Thyroid gland (tissue), 4 donors: ENCODE results near the gene AFAP1L2. TPM values are rescaled to one million over a fixed set of nuclear protein-coding genes. Genes with fewer than 3 reads are reported as not detected.

Source experiments
- DNase-seq, 2 donors: peaks; one replicate each; pipeline ENCODE4 v3.0.0-alpha.2; 2019
- H3K27ac ChIP-seq, 3 donors: fragments of 200-600 bp; sonication (generic); 1 replicate in 2 of 3; 2 replicates in 1 of 3; pipeline ENCODE4 v1.5.1; 2016 to 2019; ENCODE audit warnings: mild to moderate bottlenecking in 1 of 3, moderate library complexity in 1 of 3
- H3K27me3 ChIP-seq: fragments of 200-600 bp; sonication (generic); one replicate; pipeline ENCODE4 v1.5.1; 2019
- H3K36me3 ChIP-seq, 2 donors: fragments of 200-600 bp; sonication (generic); one replicate each; pipeline ENCODE4 v1.5.1; 2016 to 2019
- H3K4me1 ChIP-seq, 2 donors: fragments of 200-600 bp; sonication (generic); one replicate each; pipeline ENCODE4 v1.5.1; 2017 to 2019
- H3K4me3 ChIP-seq, 3 donors: fragments of 200-600 bp; sonication (generic); replicated peaks in 1 of 3; 1 replicate in 2 of 3; 2 replicates in 1 of 3; pipeline ENCODE4 v1.5.1; 2016; ENCODE audit warnings: mild to moderate bottlenecking in 1 of 3
- H3K9me3 ChIP-seq: fragments of 200-600 bp; sonication (generic); one replicate; pipeline ENCODE4 v1.5.1; 2017
- CTCF ChIP-seq, 6 experiments: fragments of 200-600 bp in 3 of 6; fragments of 450-650 bp in 3 of 6; sonication (generic) in 3 of 6; IDR thresholded peaks; one replicate each; pipeline ENCODE4 v1.5.1; 2016 to 2019; ENCODE audit warnings: antibody characterized with exemption in 6 of 6, mild to moderate bottlenecking in 2 of 6, inconsistent platforms in 1 of 6, moderate library complexity in 1 of 6
- POLR2A ChIP-seq, 2 donors: fragments of 450-650 bp; IDR thresholded peaks; one replicate each; pipeline ENCODE4 v1.6.1; 2017; ENCODE audit warnings: antibody characterized with exemption in 2 of 2, mild to moderate bottlenecking in 2 of 2, moderate library complexity in 1 of 2
- WGBS, 2 donors: methylation state at CpG; one replicate each; pipeline ENCODE4 v1.1.5; 2017; 5-methylcytosine and 5-hydroxymethylcytosine counted together
- intact Hi-C: fragments of 100-400 bp; cut with DNase I; formaldehyde crosslinking; loops from one replicate; pipeline ENCODE4 v1.15.1; 2023
- total RNA-seq, 4 donors: library from RNA; depleted of rRNA; stranded (reverse); fragments of >200 nt; gene quantifications; one replicate each; pipeline ENCODE4 v1.2.3, GENCODE V29; 2016

The AFAP1L2 gene
- total RNA-seq, 4 donors from 2014 or later, result 135 to 356 (median 299) TPM

- DNase-seq, result no peak
Observed at GRCh38 chr10:114252092-114252491, 152.2 kb downstream of the AFAP1L2 start.

GRCh38 chr10:114250716-114251115, 153.6 kb downstream of the AFAP1L2 start:
- Histone ChIP-seq H3K9me3 (no peaks in the 10 kb centered on the region), H3K27me3 (no peaks in the 10 kb centered on the region), H3K4me1 (peaks cover 0 to 3% of the 10 kb centered on the region in 2 donors), H3K36me3 (no peaks in the 10 kb centered on the region), H3K4me3 (no peak overlapping the region), H3K27ac (no peak overlapping the region)
- no peak for DNase-seq
- TF ChIP-seq CTCF (IDR thresholded peaks at IDR 0.05) (no peak), POLR2A (IDR thresholded peaks at IDR 0.05) (no peak)
- WGBS, 2 donors, result 94 to 100% methylated on average over 1 of the region's 1 CpG
- intact Hi-C loops, result no loop called here

More at GRCh38 chr10:114252092-114252491, 152.2 kb downstream of the AFAP1L2 start:
- intact Hi-C loops, result no loop called here
- Histone ChIP-seq H3K4me1 (peaks cover 0 to 3% of the 10 kb centered on the region in 2 donors), H3K36me3 (no peaks in the 10 kb centered on the region), H3K4me3 (no peak overlapping the region), H3K27ac (no peak overlapping the region), H3K27me3 (no peaks in the 10 kb centered on the region), H3K9me3 (no peaks in the 10 kb centered on the region)
- TF ChIP-seq CTCF (IDR thresholded peaks at IDR 0.05), result no peak
- TF ChIP-seq POLR2A (IDR thresholded peaks at IDR 0.05), result no peak
- WGBS, 2 donors, result 93 to 94% methylated on average over 5 of the region's 5 CpGs

- no peaks in the 10 kb centered on the region for H3K27me3 ChIP-seq
- WGBS, 2 donors, result 86 to 93% methylated on average over 6 of the region's 6 CpGs
- DNase-seq, result no peak
- no peak overlapping the region for H3K27ac ChIP-seq
- intact Hi-C loops, result no loop called here
- H3K9me3 ChIP-seq, result no peaks in the 10 kb centered on the region
- no peaks in the 10 kb centered on the region for H3K36me3 ChIP-seq
- TF ChIP-seq POLR2A (IDR thresholded peaks at IDR 0.05) (no peak), CTCF (IDR thresholded peaks at IDR 0.05) (no peak)
- H3K4me1 ChIP-seq, result peaks cover 0 to 3% of the 10 kb centered on the region in 2 donors
- H3K4me3 ChIP-seq, result no peak overlapping the region
Observed at GRCh38 chr10:114250236-114250635, 154.1 kb downstream of the AFAP1L2 start.

- peak; percentile 76 to 77 for DNase-seq
- no peak overlapping the region for H3K4me3 ChIP-seq
- WGBS, 2 donors, result 31 to 42% methylated on average over 7 of the region's 7 CpGs
Observed at GRCh38 chr10:114246679-114247305, 157.5 kb downstream of the AFAP1L2 start.

More at GRCh38 chr10:114246679-114247305, 157.5 kb downstream of the AFAP1L2 start:
- Histone ChIP-seq H3K27ac (peak overlapping the region in 2 of 3 donors; percentile 14 to 32), H3K4me1 (peaks cover 0 to 3% of the 10 kb centered on the region in 2 donors), H3K27me3 (no peaks in the 10 kb centered on the region), H3K9me3 (no peaks in the 10 kb centered on the region), H3K36me3 (no peaks in the 10 kb centered on the region)
- intact Hi-C loops, result no loop called here
- TF ChIP-seq CTCF (IDR thresholded peaks at IDR 0.05) (no peak), POLR2A (IDR thresholded peaks at IDR 0.05) (no peak)
